ENCODE results near the gene FOXS1. TPM values are rescaled to one million over a fixed set of nuclear protein-coding genes. Genes with fewer than 3 reads are reported as not detected.

The FOXS1 gene
- polyA plus RNA-seq, 1 of the 3 experiments (the other 2 are of a cell fraction) = 0.99 TPM

- no peaks in the 10 kb centered on the region for H3K36me3 ChIP-seq (replicated peaks in 1 of 2; ENCODE audit: control insufficient read depth in 1 of 2, insufficient read depth in 2 of 2, low read length in 1 of 2)
- peaks cover 8 to 21% of the 10 kb centered on the region in 2 experiments; a peak in 3 of 4 replicates for H3K4me1 ChIP-seq (ENCODE audit: control insufficient read depth in 1 of 2, insufficient read depth in 2 of 2, low read depth in 1 of 2, low read length in 1 of 2)
- no peaks in the 10 kb centered on the region for H3K27me3 ChIP-seq (ENCODE audit: insufficient read depth)
- ChIA-PET POLR2A (no interaction called here), CTCF (interaction anchor here (1.8 to 15.5 kb wide), 4 partner anchors 7 to 107 kb away, joined by 5 to 174 read pairs (median 44); partner anchors contain the start of gene FOXS1)
- no peaks in the 10 kb centered on the region for H3K9me2 ChIP-seq
- no peak overlapping the region for H3K4me2 ChIP-seq
- no peaks in the 10 kb centered on the region for H4K20me1 ChIP-seq (ENCODE audit: insufficient read depth)
- no peak for TF ChIP-seq RFX5 (IDR thresholded peaks at IDR 0.05; ENCODE audit: low read length)
- TF ChIP-seq GATA2 (CRISPR knock-in tag; IDR thresholded peaks at IDR 0.05) = no peak
- TF ChIP-seq RAD21 (IDR thresholded peaks at IDR 0.05; ENCODE audit: low read length) = no peak
- no peak for TF ChIP-seq TEAD4 (IDR thresholded peaks at IDR 0.05; ENCODE audit: borderline replicate concordance, insufficient read depth)
- TF ChIP-seq MEF2A (IDR thresholded peaks at IDR 0.05; ENCODE audit: borderline replicate concordance, low read depth) = no peak
- TF ChIP-seq CTCF (IDR thresholded peaks at IDR 0.05) = no peak
- TF ChIP-seq FOXJ3 (CRISPR knock-in tag; IDR thresholded peaks at IDR 0.05) = no peak
- TF ChIP-seq NRF1 (IDR thresholded peaks at IDR 0.05; ENCODE audit: low read depth, low read length) = no peak
- TF ChIP-seq CHD2 (IDR thresholded peaks at IDR 0.05; ENCODE audit: low read length, partially characterized antibody) = no peak
- no peak for TF ChIP-seq RCOR1 (IDR thresholded peaks at IDR 0.05; ENCODE audit: low read length)
- no peak for TF ChIP-seq POLR2AphosphoS5 (IDR thresholded peaks at IDR 0.05; ENCODE audit: low read depth, low read length)
- TF ChIP-seq USF2 (IDR thresholded peaks at IDR 0.05; ENCODE audit: borderline replicate concordance, low read depth, low read length) = no peak
- TF ChIP-seq FOSL2 (IDR thresholded peaks at IDR 0.05; ENCODE audit: borderline replicate concordance, low read depth) = no peak
- TF ChIP-seq NFIC (IDR thresholded peaks at IDR 0.05; ENCODE audit: borderline replicate concordance) = no peak
- TF ChIP-seq IRF3 (IDR thresholded peaks at IDR 0.05; ENCODE audit: low read depth, low read length) = no peak
- peaks cover 9% of the 10 kb centered on the region for H3F3A ChIP-seq (replicated peaks; ENCODE audit: insufficient read depth)
- DNase-seq = peak; percentile 9
- H3K4me3 ChIP-seq (ENCODE audit: low read depth in 2 of 2, low read length in 1 of 2) = no peak overlapping the region
- H3K27ac ChIP-seq (ENCODE audit: low read depth in 2 of 2, low read length in 1 of 2) = no peak overlapping the region
- no peaks in the 10 kb centered on the region for H3K79me2 ChIP-seq (ENCODE audit: insufficient read depth)
- H2AFZ ChIP-seq (ENCODE audit: low read depth) = no peak overlapping the region
- H3K9me3 ChIP-seq = no peaks in the 10 kb centered on the region
- H3K9ac ChIP-seq = no peak overlapping the region
- WGBS (ENCODE audit: low lambda C conversion rate) = 91% methylated on average over 6 of the region's 6 CpGs
Measured at GRCh38 chr20:31831211-31831610, 14.2 kb downstream of the FOXS1 start.
